GM12878 (cell line): ENCODE results near the gene PLCB2. TPM values are rescaled to one million over a fixed set of nuclear protein-coding genes. Genes with fewer than 3 reads are reported as not detected.

Experiments used
- ATAC-seq: fragments of 200-7000 bp; cut with Tn5 transposase; 3 replicates; pipeline ENCODE4 v1.9.1; 2020; ENCODE audit warnings: mild to moderate bottlenecking, moderate library complexity
- BruUV-seq: library from RNA; stranded (reverse); fragments of 400-500 nt; replicated peaks from 2 replicates; lab custom pipeline; 2021; lab: Mats Ljungman, UMichigan
- CTCF ChIA-PET: fragments of 300-600 bp; sonication (Branson Sonifier 250); formaldehyde crosslinking; extraction: SDS; loops from one replicate; lab custom pipeline; 2021; ENCODE audit warnings: inconsistent platforms; lab: Yijun Ruan, JAX
- POLR2A ChIA-PET: fragments of 350-600 bp; formaldehyde crosslinking; extraction: SDS; loops from one replicate; lab custom pipeline; 2021; ENCODE audit warnings: inconsistent platforms; lab: Charles Lee
- RAD21 ChIA-PET: fragments of 300-600 bp; sonication (Branson Sonifier 250); formaldehyde crosslinking; loops from one replicate; lab custom pipeline; 2023; ENCODE audit warnings: antibody characterized with exemption; ENCODE audit not compliant: unreplicated experiment; lab: Charles Lee
- SMC1A ChIA-PET: fragments of 300-600 bp; sonication (Branson Sonifier 250); formaldehyde crosslinking; loops from one replicate; lab custom pipeline; 2023; ENCODE audit not compliant: unreplicated experiment, uncharacterized antibody; lab: Charles Lee
- DNase-seq: peaks from one replicate; pipeline ENCODE4 v3.0.0-alpha.2; 2011; ENCODE audit warnings: low read depth, low spot score
- FAIRE-seq: peaks from 3 replicates; lab custom pipeline; 2011; peaks lifted over from hg19 to GRCh38; lab: Jason Lieb, UNC
- H2AFZ ChIP-seq: 2 replicates; pipeline ENCODE4 v1.6.0; 2011; ENCODE audit warnings: low read depth, low read length, control low read depth; ENCODE audit not compliant: control insufficient read depth
- H3K27ac ChIP-seq: 2 replicates; pipeline ENCODE4 v1.5.1; 2011; ENCODE audit warnings: control low read depth; ENCODE audit not compliant: control insufficient read depth, insufficient read depth
- H3K27me3 ChIP-seq, 2 experiments: replicated peaks in 1 of 2; 2 replicates each; pipeline versions ENCODE4 v1.6.0 to v1.6.1; 2011; ENCODE audit warnings: low read length in 1 of 2; ENCODE audit not compliant: control insufficient read depth in 2 of 2, insufficient read depth in 2 of 2
- H3K36me3 ChIP-seq, 2 experiments: 2 replicates each; pipeline ENCODE4 v1.5.1; 2011; ENCODE audit warnings: low read length in 1 of 2; ENCODE audit not compliant: control insufficient read depth in 2 of 2, insufficient read depth in 2 of 2
- H3K4me1 ChIP-seq: 2 replicates; pipeline ENCODE4 v1.6.1; 2011; ENCODE audit warnings: mild to moderate bottlenecking, low read length, moderate library complexity, mixed read lengths; ENCODE audit not compliant: control insufficient read depth, insufficient read depth
- H3K4me2 ChIP-seq: 2 replicates; pipeline ENCODE4 v1.6.0; 2011; ENCODE audit warnings: control low read depth; ENCODE audit not compliant: control insufficient read depth, insufficient read depth
- H3K4me3 ChIP-seq: fragments of 200-600 bp; sonication (generic); 2 replicates; pipeline ENCODE4 v1.5.1; 2016
- H3K79me2 ChIP-seq: 2 replicates; pipeline ENCODE4 v1.6.0; 2011; ENCODE audit warnings: low read length; ENCODE audit not compliant: control insufficient read depth, insufficient read depth
- H3K9ac ChIP-seq: 2 replicates; pipeline ENCODE4 v1.8.0; 2011; ENCODE audit warnings: low read length, control low read depth, mixed read lengths; ENCODE audit not compliant: control insufficient read depth, insufficient read depth
- H3K9me3 ChIP-seq: replicated peaks from 3 replicates; pipeline ENCODE4 v1.5.1; 2011; ENCODE audit warnings: mild to moderate bottlenecking, low read length; ENCODE audit not compliant: control insufficient read depth, insufficient read depth
- H4K20me1 ChIP-seq: 2 replicates; pipeline ENCODE4 v1.6.0; 2011; ENCODE audit not compliant: control insufficient read depth, insufficient read depth
- IKZF1 ChIP-seq: fragments of 450-650 bp; conservative IDR thresholded peaks from 2 replicates; pipeline ENCODE4 v1.6.1; 2017; ENCODE audit warnings: antibody characterized with exemption, mild to moderate bottlenecking
- MEF2B ChIP-seq: fragments of 450-650 bp; IDR thresholded peaks from 2 replicates; pipeline ENCODE4 v1.6.1; 2018; ENCODE audit warnings: mild to moderate bottlenecking, moderate library complexity; ENCODE audit not compliant: partially characterized antibody, poor library complexity, severe bottlenecking
- SUPT20H ChIP-seq: IDR thresholded peaks from 2 replicates; pipeline ENCODE4 v1.6.1; 2011; ENCODE audit warnings: low read depth, mild to moderate bottlenecking, low read length, moderate library complexity, borderline replicate concordance; ENCODE audit not compliant: control insufficient read depth
- ZBED1 ChIP-seq: IDR thresholded peaks from 2 replicates; pipeline ENCODE4 v1.6.1; 2016; ENCODE audit warnings: borderline replicate concordance
- WGBS: methylation state at CpG from one replicate; pipeline ENCODE4 v1.1.6; 2016; ENCODE audit warnings: low lambda C conversion rate; ENCODE audit not compliant: insufficient replicate concordance, insufficient coverage; ENCODE audit errors: missing lambda C conversion rate; 5-methylcytosine and 5-hydroxymethylcytosine counted together
- in situ Hi-C: fragments of 300-500 bp; cut with MboI; formaldehyde crosslinking; loops from 9 replicates; pipeline ENCODE4 v1.14.3; 2018; ENCODE audit warnings: mixed read lengths
- intact Hi-C: fragments of 100-400 bp; cut with micrococcal nuclease; formaldehyde crosslinking; loops from one replicate; pipeline ENCODE4 v1.14.2; 2022; ENCODE audit not compliant: unreplicated experiment
- polyA plus RNA-seq, 11 experiments: library from polyadenylated mRNA; depleted of rRNA in 4 of 11; unstranded in 6 of 11; stranded (reverse) in 5 of 11; fragments of >200 nt; fragmentation: Nextera tagmentation in 4 of 11; fragmentation: Illumina TruSeq in 1 of 11; extraction: Ambion mirVana in 4 of 11; extraction: Trizol in 1 of 11; gene quantifications; 1 replicate in 1 of 11; 2 replicates in 10 of 11; pipeline versions ENCODE4 v1.2.1 to v1.2.3, GENCODE V29; 2011 to 2016; ENCODE audit warnings: inconsistent platforms in 2 of 11, missing spikeins in 2 of 11, low read depth in 1 of 11
- total RNA-seq, 4 experiments: library from RNA; depleted of rRNA in 3 of 4; stranded (reverse); fragments of >200 nt in 3 of 4; fragmentation: Illumina TruSeq in 1 of 4; extraction: Trizol in 1 of 4; gene quantifications; 2 replicates each; pipeline versions ENCODE4 v1.2.1 to v1.2.3, GENCODE V29; 2013 to 2021
- TF ChIP-seq, protein P1 (sequence below): IDR thresholded peaks from 2 replicates; pipeline ENCODE4 v1.6.1; 2012; ENCODE audit warnings: low read depth, low read length, improper control_type of control experiment
- TF ChIP-seq, protein P2 (sequence below): fragments of 450-650 bp; IDR thresholded peaks from 2 replicates; pipeline ENCODE4 v1.6.1; 2017; ENCODE audit warnings: mild to moderate bottlenecking, moderate library complexity

Gene PLCB2
- total and polyA plus RNA-seq, 10 of the 15 experiments (the other 5 are each of a cell fraction or from before 2014, with no cell fraction given), result 1.2 to 39.4 (median 10.7) TPM

DNA sequence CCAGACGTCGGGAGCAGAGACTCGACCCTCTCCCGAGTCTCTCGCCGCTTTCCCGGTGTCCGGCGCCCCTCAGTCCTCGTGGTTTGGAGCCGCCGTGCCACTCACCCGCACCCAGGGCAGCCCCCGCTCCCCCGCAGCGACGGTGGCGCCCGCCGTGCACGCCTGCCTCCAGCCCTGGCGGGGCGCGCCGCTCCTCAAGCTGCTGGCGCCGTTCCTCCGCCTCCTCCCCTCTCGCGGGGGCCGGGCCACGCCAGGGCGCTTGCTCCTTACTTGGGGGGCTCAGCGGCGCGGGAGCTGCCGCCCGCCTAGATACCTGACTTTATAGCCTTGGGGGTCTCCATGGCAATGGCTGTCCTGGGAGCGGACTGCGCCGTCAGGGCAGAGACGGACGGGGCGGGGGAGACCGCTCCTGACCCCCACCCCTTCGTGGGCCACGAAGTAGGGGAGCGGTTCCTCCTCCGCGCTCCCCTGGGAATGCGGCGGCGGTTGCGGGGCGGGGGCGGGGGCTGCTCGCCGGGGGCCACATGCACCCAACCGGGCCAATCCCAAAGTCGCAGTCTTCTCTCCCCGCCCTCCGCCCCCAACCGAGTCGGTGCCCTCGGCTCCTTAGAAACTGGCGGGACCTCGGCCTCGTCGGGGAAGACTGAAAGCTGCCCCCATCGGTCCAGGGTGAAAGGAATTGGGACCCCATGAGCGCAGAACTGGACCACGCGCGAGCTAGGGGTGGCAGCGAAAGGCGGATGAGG, 24.7 kb downstream of the PLCB2 start, which contains the start of gene ANKRD63:
ANKRD63 (minus strand) TSS at position 196 of the 746 bp plus-strand sequence. CDS start 478 bp downstream, outside the sequence.
- H3K27me3 ChIP-seq, result peaks cover 4 to 15% of the 10 kb centered on the region in 2 experiments
- intact Hi-C loops, result no loop called here
- no peak for TF ChIP-seq ZBED1
- TF ChIP-seq MEF2B, result peak; percentile 47
- TF ChIP-seq IKZF1, result peak; percentile 11; the same call in 1 of the 2 replicates
- TF ChIP-seq, all 136 proteins: peak for 2
- ChIA-PET RAD21 (no interaction called here), SMC1A (no interaction called here), CTCF (interaction anchor here (1.3 to 1.4 kb wide), 2 partner anchors 25 to 27 kb away, joined by 4 read pairs; partner anchors contain the start of gene PLCB2), POLR2A (interaction anchor here (0.6 kb wide), 1 partner anchor 42 kb away, joined by 3 read pairs; no protein-coding TSS in a partner anchor)
- Histone ChIP-seq H3K36me3 (no peaks in the 10 kb centered on the region), H4K20me1 (no peaks in the 10 kb centered on the region; the same call in 1 of the 2 replicates), H3K9me3 (no peaks in the 10 kb centered on the region; the same call in 2 of the 3 replicates), H3K4me2 (peak within 1 kb of the TSS; percentile 90), H3K27ac (no peak within 1 kb of the TSS), H3K4me1 (peaks cover 5% of the 10 kb centered on the region), H3K4me3 (peak within 1 kb of the TSS; percentile 63), H3K79me2 (no peaks in the 10 kb centered on the region), H3K9ac (no peak within 1 kb of the TSS), H2AFZ (peak within 1 kb of the TSS; percentile 31)
- DNase-seq (no peak), FAIRE-seq (no peak), ATAC-seq (peak; percentile 49)
- in situ Hi-C loops, result no loop called here
- WGBS, result 16% methylated on average over 59 of the region's 76 CpGs
- no TSS peak for BruUV-seq

DNA sequence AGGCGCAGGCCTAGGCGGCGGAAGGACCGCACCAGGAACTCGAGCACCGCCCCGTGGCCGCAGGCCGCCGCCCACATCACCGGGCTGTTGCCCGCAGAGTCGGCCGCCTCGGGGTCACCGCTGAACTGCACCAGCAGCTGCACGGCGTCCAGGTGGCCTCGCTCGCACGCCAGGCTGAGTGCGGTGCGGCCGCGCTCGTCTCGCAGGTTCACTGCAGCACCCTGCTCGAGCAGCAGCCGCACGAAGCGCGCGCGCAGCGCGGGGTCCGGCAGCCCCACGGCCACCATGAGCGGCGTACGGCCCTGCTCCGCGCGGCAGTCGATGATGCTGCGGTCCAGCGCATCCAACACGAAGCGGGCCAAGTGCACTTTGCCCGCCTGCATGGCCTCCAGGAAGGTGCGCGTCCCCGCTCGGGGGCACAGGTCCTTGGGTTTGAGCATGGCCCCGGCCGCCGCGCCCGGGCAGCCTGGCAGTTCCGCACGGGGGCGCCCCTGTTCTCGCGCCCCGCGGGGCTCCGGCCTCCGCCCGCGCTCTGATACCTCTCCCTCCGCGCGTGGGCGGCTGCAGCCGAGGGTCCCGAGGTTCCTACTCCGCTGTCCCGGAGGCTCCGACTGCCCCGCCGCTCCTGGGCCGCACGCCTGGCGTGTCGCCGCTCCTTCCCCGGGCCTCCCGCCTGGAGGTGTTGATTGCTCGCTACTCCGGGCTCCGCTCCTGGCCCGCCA, 25.4 kb downstream of the PLCB2 start:
- H3K4me2 ChIP-seq, result peak overlapping the region; percentile 90
- no TSS peak for BruUV-seq
- in situ Hi-C loops (no loop called here), intact Hi-C loops (no loop called here)
- H3K9ac ChIP-seq, result no peak overlapping the region
- no peak for FAIRE-seq
- no peak overlapping the region for H3K27ac ChIP-seq
- no peak for DNase-seq
- H2AFZ ChIP-seq, result peak overlapping the region; percentile 31
- H3K4me3 ChIP-seq, result peak overlapping the region; percentile 63
- H3K4me1 ChIP-seq, result peaks cover 11% of the 10 kb centered on the region
- POLR2A ChIA-PET, result no interaction called here
- H3K36me3 ChIP-seq, result no peaks in the 10 kb centered on the region
- peak; percentile 69 for ATAC-seq
- H3K27me3 ChIP-seq, result peaks cover 4 to 17% of the 10 kb centered on the region in 2 experiments
- H3K9me3 ChIP-seq, result no peaks in the 10 kb centered on the region; the same call in 2 of the 3 replicates
- H3K79me2 ChIP-seq, result no peaks in the 10 kb centered on the region
- CTCF ChIA-PET, result interaction anchor here (1.3 to 1.4 kb wide), 2 partner anchors 25 to 27 kb away, joined by 4 read pairs; partner anchors contain the start of gene PLCB2
- RAD21 ChIA-PET, result no interaction called here
- SMC1A ChIA-PET, result no interaction called here
- no peaks in the 10 kb centered on the region; the same call in 1 of the 2 replicates for H4K20me1 ChIP-seq
- WGBS, result 5% methylated on average over 80 of the region's 92 CpGs
- TF ChIP-seq SUPT20H, result no peak
- TF ChIP-seq, protein P1, sequence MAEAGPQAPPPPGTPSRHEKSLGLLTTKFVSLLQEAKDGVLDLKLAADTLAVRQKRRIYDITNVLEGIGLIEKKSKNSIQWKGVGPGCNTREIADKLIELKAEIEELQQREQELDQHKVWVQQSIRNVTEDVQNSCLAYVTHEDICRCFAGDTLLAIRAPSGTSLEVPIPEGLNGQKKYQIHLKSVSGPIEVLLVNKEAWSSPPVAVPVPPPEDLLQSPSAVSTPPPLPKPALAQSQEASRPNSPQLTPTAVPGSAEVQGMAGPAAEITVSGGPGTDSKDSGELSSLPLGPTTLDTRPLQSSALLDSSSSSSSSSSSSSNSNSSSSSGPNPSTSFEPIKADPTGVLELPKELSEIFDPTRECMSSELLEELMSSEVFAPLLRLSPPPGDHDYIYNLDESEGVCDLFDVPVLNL, result no peak
- TF ChIP-seq, protein P2, sequence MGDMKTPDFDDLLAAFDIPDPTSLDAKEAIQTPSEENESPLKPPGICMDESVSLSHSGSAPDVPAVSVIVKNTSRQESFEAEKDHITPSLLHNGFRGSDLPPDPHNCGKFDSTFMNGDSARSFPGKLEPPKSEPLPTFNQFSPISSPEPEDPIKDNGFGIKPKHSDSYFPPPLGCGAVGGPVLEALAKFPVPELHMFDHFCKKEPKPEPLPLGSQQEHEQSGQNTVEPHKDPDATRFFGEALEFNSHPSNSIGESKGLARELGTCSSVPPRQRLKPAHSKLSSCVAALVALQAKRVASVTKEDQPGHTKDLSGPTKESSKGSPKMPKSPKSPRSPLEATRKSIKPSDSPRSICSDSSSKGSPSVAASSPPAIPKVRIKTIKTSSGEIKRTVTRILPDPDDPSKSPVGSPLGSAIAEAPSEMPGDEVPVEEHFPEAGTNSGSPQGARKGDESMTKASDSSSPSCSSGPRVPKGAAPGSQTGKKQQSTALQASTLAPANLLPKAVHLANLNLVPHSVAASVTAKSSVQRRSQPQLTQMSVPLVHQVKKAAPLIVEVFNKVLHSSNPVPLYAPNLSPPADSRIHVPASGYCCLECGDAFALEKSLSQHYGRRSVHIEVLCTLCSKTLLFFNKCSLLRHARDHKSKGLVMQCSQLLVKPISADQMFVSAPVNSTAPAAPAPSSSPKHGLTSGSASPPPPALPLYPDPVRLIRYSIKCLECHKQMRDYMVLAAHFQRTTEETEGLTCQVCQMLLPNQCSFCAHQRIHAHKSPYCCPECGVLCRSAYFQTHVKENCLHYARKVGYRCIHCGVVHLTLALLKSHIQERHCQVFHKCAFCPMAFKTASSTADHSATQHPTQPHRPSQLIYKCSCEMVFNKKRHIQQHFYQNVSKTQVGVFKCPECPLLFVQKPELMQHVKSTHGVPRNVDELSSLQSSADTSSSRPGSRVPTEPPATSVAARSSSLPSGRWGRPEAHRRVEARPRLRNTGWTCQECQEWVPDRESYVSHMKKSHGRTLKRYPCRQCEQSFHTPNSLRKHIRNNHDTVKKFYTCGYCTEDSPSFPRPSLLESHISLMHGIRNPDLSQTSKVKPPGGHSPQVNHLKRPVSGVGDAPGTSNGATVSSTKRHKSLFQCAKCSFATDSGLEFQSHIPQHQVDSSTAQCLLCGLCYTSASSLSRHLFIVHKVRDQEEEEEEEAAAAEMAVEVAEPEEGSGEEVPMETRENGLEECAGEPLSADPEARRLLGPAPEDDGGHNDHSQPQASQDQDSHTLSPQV, result no peak
